ENCODE measurements around the gene KCNN2.

The KCNN2 gene

DNA sequence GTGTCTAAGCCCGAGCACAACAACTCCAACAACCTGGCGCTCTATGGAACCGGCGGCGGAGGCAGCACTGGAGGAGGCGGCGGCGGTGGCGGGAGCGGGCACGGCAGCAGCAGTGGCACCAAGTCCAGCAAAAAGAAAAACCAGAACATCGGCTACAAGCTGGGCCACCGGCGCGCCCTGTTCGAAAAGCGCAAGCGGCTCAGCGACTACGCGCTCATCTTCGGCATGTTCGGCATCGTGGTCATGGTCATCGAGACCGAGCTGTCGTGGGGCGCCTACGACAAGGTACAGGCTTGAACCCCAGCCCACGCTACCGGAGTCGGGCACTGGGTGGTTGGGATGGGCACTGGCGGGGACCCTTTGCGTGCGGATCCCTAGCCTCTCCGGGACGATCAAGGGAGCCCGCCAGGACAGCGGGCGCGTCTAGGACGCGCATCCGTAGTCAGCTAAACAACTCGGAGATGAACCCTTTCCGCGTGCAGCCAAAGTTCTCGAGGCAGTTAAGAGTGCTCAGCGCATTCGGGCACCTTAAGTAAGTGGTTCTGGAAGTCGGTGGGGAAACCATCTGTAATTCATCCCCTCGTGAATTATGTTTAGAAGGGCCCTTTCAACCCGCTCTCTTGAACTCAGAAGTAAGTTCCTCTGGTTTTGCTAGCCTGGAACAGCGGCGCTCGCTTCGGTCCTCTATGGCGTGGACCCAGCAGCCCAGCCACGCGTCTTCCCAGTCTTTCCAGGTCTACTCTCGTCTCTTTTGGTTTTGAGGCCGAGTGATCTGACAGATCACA is 1.3 kb downstream of the KCNN2 start:
- no peak for DNase-seq

DNA sequence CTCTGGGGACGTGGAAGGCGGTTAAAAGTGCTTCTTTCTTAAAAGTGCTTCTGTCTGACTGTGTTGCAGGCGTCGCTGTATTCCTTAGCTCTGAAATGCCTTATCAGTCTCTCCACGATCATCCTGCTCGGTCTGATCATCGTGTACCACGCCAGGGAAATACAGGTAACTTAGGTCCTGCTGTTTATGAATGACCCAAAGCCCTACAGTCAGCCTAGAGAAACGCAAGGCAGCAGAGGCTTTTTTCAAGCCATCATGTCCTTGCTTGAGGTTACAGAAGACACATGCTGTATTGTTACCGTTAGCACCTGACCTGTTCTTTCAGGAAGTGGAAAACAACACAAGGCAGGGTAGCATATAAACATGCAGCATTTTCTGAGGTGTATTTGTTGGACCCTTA is 2.0 kb downstream of the KCNN2 start:
- no peak for DNase-seq

DNA sequence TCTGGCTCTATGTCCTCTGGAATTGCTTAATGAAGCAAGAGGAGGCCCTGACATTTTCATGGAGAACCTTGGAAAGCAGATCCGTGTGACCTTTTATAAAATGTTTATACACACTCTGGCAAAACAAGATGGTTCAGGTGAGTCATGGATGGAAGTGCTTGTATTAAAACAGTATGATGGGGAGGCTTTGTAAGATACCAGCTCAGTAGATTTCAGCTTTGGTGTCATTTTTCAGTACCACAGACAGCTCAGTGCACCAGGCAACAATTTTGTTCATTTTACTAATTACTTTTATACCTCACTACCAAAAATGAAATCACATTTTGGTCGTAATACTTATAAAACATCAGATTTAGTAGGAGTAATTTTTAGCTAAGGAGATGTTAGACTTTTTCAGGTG is 5.2 kb downstream of the KCNN2 start:
- no peak for DNase-seq

DNA sequence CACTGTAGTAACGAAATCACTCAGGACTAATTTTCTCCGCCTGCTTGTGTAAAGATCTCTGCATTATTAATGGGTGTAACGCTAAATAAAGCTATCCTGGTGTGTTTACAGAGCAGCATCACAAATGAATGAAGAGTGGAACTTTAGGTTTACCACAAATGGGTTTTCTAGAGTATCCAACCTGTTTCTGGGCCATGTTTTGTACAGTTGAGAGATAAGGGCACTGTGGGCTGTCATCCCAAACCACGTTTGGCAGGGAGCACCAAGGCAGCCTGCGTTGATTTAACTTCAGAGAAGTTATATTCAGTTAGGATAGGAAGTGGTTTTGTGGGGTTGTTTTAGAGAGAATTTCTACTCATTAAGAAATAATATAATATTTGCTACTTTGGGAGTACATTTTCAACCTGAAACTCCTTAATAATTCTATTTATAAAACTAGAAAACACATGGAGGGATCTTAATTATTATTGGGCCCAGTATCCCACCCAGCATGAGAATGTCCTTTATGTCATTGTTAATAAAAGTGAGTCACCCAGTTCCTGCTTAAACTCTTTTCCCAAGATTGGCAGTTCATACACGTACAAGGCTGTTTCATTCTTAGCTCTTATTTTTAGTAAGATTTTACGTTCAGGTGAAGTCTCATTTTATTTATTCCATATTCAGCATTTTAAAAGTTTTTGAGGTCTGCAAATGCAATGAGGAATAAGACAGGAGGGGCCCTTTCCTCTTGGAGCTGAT is 8.0 kb downstream of the KCNN2 start:
- DNase-seq, result no peak

DNA sequence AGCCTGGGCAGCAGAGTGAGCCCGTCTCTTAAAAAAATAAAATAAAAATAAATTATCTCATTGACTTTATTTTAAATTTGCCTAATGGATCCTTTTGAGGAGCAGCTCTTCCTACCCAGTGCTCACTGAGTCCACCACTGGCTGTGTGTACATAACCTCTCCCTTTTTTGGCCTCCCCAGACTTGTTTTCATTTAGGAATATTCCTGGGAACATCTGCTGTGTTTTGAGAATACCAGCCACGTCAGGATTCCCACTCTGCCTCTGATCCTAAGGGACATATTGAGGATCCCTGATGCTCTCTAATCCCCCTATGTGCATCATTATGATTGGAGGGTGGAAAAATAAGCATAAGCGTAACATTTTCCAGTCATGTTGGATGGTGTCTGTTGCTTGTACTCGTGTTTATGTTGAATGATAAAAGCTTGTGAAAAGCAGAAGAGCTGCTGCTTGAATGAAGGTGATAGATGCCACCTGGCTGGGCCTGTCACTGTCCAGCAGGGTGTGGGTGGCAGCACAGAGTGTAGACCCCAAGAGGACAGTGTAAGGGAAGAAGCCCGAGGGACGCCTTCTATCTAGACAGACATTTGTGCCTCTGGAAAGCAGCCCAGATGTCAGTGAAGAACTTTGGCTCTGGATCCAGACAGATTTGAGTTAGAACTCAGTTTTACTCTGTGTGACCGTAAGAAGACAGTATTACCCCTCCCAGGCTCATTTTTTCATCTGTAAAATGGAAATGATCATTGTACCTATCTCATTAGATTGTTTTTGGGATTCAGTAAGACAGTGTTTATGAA is 15.4 kb downstream of the KCNN2 start:
- no peak for DNase-seq

DNA sequence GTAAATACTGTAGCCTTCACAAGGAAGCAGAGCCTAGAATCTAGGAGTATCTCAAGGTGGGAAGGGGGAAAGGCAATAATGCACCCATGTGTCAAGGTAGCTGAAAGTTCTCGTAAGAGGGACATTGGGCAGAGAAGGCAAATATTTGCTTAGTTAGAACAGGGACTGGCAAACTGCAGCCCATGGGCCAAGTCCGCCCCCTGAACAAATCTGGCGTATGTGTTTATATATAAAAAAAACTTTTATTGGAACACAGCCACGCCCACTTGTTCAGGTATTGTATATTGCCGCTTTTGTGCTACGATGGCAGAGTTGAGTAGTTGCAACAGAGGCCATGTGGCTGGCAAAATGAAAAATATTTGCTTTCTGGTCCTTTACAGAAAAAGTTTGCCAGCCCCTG is 16.1 kb downstream of the KCNN2 start:
- DNase-seq, result no peak

DNA sequence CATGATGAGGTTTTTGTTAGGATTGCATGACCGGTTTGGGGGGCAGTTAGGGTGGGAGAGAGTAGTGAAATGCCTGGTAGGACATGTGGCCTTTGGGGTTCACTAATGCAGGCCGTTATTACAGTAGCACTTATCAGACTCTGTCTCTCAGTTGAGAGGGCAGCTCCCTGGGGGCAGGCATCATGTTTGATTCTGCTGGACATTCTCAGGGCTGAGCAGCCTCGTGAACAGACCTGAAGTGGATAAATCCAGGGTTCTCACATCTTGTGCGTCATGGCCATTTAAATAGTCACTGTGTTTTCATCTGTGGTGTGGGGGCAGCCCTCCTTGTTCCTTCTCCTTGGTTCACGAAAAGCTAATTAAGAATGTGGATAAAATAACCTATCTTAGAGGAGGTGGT is 18.9 kb downstream of the KCNN2 start:
- no peak for DNase-seq

DNA sequence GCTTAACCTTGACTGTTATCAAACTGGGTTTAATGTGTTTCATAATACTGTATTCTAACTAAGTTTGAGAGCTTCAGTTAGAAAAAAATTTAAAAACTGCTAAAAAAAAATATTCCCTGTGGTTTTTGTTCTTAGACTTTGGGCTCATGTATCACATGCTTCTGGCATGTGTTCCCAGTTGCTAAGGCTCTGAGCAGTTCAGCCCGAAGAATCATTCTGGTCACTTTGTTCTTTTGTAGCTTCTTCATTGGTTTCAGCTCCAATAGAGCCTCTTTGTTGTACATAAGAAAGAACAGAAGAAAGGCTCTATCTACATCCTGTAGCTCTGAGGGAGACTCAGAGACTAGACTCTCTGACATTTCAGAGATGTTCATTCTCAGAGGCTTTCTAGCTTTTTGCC is 25.6 kb downstream of the KCNN2 start:
- DNase-seq, result no peak

DNA sequence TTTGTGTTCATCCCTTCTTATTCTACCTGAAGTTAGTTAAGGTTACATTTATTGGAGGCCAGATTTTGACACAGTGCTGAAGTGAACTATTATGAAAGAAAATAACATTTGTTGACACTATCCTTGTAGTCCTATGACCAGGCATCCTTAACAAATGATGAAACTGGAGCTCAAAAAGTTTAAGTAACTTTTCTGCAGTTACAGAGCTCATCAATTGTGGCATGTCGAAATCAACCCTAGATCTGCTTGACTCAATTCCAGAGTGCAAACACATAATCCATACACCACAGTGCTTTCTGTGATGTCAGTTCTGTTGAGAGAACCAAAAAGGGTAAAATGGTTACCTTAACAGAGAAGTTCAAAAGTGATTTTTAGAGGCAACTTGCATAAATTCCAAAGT is 28.6 kb downstream of the KCNN2 start:
- DNase-seq, result no peak

DNA sequence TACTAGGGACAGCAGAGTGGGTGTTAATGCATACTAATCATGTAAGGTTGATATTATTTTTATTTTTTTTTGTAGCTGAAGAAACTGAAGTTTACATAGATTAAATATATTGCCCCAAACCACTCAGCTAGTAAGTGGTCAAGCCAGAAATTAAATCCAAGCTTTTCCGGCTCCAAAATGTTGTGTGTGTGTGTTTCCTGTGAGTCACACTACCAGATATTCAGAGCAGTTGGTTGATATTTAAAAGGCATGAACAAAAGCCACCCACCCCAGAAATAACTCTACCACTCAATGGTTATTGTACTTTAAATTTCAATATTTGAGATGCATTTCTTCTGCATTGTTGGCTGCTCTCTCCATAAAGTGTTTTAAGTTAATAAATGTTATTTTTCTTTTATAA is 29.5 kb downstream of the KCNN2 start:
- peak; percentile 53 for DNase-seq

DNA sequence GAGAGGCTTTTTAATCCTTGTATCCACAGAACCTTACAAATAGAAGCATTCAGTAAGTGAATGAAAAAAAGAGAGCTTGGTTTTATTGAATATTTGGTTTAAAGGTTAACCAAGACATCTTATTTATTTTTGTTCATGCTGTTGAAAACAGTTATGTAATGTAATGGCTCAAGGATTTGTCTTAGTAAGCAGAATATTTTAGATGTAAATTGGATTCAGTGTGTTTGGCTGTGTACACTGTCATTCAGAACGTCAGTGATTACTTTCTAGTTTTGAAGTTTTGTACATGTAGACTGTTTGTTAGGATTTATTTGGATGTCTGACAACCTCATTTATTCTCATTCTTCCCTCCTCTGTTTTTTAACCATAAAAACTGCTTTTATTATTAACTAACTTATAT is 31.3 kb downstream of the KCNN2 start:
- no peak for DNase-seq

DNA sequence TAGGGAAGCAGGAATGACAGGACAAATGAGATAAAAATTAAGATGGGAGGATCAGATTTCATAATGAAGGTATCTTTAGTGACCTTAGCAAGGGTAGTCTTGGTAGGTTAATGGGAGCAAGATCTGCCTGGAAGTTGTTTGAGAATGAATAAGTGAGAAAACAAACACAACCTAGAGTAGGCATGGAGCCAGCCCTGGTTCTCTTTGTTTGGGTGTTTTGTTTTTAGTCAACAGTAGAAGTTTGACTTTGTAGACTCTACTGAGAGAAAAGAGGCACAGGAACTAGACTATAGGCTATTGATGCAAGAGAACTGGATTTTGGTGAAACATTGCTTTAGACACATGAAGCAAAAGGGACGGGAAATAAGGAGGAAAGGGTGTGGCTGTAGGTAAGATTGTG is 40.3 kb downstream of the KCNN2 start:
- no peak for DNase-seq

DNA sequence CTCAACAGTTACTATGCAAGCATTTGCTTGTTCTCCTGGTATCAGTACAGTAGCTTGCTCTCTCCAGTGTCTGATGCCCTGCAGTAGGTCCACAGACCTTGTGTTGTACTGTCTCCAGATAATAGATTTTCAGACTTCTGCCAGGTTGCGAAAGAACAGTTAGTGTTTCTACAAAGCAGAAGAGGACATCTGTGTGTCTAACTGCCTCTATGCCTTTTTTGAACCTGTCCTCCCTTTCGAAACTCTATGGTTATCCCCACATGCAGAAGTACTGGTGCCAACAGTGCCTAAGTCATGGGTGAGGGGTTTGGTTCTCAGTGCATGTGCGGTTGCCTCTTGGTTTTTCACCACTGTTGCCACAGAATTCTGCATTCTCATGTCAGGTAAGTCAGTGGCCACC is 45.9 kb downstream of the KCNN2 start:
- DNase-seq, result no peak

DNA sequence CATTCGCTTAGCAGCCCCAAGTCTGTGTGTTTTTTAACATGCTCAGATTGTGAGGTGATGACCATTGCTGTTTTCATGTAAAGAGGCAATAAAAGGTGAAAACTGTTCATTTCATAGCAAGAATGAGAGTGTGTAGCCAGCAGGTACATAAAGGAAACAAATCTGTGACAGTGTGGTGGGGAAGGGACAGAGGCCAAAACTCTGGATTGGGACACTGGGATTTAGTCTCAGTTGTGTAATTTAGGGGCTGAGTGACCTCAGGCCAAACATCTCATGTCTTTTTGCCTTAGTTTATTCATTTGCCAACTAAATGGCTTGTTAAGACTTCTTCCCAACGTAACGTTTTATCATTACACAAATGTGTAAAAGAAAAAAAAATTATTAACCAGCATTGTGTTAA is 47.0 kb downstream of the KCNN2 start:
- no peak for DNase-seq

DNA sequence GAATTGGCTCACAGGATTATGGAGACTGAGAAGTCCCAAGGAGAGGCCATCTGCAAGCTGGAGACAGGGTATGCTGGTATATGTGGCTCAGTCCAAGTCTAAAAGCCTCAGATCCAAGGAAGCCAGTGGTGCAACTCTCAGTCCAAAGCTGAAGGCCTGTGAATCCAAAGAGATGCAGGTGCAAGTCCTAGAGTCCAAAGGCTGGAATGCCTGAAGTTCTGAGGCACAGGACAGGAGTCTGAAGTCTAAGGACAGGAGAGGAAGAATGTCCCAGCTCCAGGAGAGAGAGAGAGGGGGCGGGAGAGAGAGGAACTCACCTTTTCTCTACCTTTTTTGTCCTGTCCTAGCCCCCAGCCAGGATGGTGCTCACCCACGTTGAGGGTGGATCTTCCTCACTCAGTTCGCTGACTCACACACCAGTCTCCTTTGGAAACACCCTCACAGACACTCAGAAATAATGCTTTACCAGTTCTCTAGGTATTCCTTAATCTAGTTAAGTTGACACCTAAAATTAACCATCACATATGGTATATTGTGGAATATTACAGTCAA is 49.6 kb downstream of the KCNN2 start:
- DNase-seq, result no peak

DNA sequence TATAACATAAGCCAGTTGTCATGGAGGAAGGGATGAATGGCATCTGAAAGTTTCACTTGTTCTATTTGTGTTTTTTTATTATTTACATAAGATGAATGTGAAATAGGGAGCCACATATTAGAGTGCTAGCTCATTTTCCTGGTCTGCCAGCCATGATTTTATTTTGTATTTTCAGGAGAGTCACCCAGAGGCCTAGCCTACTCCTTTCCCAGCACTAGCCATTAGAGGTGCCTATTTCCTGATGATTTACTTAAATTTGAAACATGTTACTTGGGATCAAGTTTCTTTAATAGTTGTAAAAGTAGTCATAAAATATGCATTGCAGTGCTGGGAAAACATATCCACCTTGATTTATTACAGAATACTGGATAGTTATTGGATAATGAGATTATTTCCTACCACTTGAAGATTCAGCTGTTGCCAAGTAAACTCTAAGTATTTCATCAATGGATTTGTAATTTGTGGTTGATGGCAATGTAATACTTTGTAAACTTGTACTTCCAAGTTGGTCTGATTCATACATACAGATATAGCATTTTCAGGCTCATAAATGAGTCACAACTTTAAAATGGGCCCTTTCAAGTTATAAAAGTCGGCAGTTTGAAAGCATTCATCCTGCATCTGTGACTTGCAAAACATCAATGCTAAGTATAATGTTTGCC is 50.8 kb downstream of the KCNN2 start:
- DNase-seq, result peak; percentile 80

DNA sequence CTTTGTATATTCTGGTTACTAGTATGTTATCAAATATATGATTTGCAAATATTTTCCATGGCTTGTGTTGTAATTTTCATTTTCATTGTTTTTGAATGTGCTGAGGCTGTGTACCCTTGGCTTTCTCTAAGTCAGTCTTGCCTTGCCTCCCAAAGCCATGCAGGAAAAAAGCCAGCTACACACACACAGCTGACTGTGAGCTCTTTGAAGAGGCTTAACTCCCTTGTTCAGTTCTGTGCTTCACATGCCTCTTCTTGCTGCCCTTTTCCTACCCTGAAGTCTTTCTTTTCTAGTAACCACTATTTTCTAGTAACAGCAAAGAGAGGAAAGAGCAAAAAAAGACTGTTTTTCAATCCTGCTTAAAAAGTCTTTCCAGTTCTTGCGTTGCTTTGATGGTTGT is 53.9 kb downstream of the KCNN2 start:
- no peak for DNase-seq

DNA sequence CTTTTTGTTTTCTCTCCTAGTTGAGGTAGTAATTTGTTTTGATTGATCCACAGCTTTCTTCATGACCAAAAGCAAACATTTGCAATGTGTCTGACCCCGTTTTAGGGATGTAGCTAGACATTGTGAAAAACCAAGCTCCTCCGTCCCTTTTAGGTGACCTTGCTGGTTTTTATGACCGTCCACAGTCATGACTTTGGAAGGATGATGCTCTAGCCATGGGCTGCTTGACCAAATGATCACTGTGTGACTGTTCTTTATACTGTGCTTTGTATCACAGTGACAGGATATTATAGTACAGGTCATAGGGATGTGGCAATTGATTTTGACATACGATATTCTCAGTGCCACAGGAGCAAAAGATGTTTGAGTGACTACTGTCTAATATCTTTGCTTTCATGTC is 54.4 kb downstream of the KCNN2 start:
- DNase-seq, result no peak

DNA sequence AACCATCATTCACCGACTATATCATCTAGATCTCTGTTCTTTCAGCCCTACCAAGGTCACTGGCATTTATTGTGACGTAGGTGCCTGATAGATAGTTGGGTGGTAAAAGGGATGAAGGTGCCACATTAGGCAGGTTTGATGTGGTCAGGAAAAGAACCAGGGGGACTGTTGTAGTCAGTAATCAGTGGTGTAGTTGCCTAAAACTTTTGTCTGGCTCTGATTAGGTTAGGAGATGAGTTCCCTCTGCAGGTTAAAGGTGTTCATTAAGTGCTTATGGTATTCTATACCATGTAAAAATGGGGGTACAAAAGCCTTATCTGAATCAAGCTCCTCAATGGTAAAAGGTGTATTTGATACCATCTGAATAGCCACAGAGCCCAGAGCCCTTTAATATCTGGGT is 55.6 kb downstream of the KCNN2 start:
- DNase-seq, result no peak

DNA sequence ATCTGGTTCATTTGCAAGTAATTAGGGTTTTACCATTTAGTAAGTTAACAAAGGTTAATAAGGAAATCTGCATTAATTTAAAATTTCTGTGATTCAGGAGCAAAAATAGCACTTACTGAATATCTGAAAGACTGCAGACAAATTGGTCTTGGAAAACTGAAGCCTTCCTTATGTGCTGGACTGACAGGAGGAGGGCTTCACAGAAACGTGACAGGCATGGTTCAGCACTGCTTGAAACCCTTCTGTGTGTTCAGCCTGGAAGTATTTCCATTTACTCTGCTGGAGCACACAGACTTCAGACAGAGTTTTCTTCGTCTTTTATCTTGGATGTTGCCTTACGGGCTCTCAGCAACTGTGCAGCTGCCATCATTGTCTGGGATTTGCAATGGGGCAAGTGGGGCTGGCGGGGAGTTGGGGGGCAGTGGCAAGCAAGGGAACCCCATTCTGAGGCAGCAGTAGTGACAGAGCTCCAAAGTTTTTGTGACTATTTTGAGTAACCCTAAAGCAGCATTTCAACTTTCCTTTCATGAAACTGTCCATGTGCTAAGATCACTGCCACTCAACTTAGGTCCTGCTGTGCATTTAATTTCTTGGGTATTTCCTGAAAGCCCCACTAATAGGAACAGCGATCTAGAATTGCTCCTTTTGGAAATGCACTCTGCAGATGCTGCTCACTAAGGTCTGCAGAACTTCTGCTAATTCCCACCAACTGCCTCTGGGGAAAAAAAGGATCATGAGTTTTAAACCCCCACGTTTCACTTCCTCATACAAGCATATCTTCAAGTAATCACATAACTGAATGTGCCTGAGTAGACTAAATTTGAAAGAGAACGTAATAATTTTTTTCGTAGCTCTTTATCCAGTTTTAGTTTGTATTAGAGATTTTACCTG is 56.6 kb downstream of the KCNN2 start:
- no peak for DNase-seq

DNA sequence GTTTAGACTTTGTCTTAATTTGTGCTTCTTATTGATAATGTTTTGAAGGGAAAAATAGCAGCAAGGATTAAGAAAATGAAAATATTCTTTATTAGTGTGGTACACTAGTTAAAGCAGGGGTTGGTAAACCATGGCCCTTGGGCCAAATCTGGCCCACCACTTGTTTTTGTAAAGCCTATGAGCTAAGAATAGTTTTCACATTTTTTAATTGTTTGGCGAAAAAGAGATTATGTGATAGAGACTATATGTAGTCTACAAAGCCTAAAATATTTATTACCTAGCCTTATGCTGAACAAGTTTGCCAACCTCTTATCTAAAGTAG is 57.2 kb downstream of the KCNN2 start:
- no peak for DNase-seq

DNA sequence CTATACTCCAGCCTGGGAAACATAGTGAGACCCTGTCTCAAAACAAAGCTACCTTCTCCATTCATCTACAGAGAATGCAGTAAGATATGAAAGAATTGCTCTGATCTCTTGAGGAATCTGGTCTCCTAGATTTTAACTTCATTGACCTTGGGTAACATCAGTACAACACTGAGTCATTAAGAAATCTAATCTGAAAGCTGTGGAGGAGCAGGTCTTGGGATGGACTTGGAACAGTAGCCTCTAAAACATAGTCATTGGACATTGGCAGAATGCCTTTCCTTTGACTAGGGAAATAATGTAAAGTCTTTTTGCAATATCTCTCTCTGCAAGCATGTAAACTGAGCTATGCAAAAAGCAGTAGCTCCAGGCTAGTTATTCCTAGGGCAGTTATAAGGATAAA is 58.1 kb downstream of the KCNN2 start:
- DNase-seq, result peak; percentile 94
